HepG2 (cell line): Measurements from ENCODE around the gene FGFBP2. TPM values are rescaled to one million over a fixed set of nuclear protein-coding genes. Genes with fewer than 3 reads are reported as not detected.
"Not testable (repeated sequence)": the region's sequence is repeated elsewhere in the genome, so short reads cannot be mapped to it uniquely, and the experiment has no call there.

Source experiments
- ATAC-seq: fragments of 200-7000 bp; cut with Tn5 transposase; 3 replicates; pipeline ENCODE4 v1.9.1; 2020; ENCODE audit warnings: mild to moderate bottlenecking, moderate library complexity
- BruUV-seq: library from RNA; stranded (reverse); fragments of 400-500 nt; replicated peaks from 2 replicates; lab custom pipeline; 2021; lab: Mats Ljungman, UMichigan
- CTCF ChIA-PET: fragments of 300-600 bp; formaldehyde crosslinking; extraction: SDS; loops from one replicate; lab custom pipeline; 2021; ENCODE audit warnings: low total read pairs, inconsistent platforms, low intra/inter-chr PET ratio; lab: Yijun Ruan, JAX
- POLR2A ChIA-PET: fragments of 350-600 bp; sonication (Branson Sonifier 250); formaldehyde crosslinking; loops from one replicate; lab custom pipeline; 2020; ENCODE audit warnings: antibody characterized with exemption, inconsistent platforms; lab: Yijun Ruan, JAX
- DNase-seq: peaks from one replicate; pipeline ENCODE4 v3.0.0-alpha.2; 2015; ENCODE audit warnings: low spot score
- FAIRE-seq: peaks from 3 replicates; lab custom pipeline; 2011; peaks lifted over from hg19 to GRCh38; lab: Jason Lieb, UNC
- H2AFZ ChIP-seq: one replicate; pipeline ENCODE4 v1.6.1; 2011; ENCODE audit warnings: low read length, inconsistent platforms
- H3K27ac ChIP-seq: fragments of 300-600 bp; 3 replicates; pipeline ENCODE4 v1.8.0; 2011; ENCODE audit warnings: mixed run types, mild to moderate bottlenecking, mixed read lengths, low read length, inconsistent platforms; ENCODE audit not compliant: insufficient read depth; ENCODE audit errors: extremely low read length
- H3K27me3 ChIP-seq, 2 experiments: fragments of 200-600 bp in 1 of 2; 2 replicates in 1 of 2; 3 replicates in 1 of 2; pipeline versions ENCODE4 v1.6.0 to v1.8.0; 2011; ENCODE audit warnings: low read length in 2 of 2, mild to moderate bottlenecking in 2 of 2, moderate library complexity in 2 of 2, inconsistent platforms in 1 of 2; ENCODE audit not compliant: insufficient read depth in 2 of 2, control insufficient read depth in 1 of 2
- H3K36me3 ChIP-seq, 2 experiments: fragments of 200-600 bp in 1 of 2; replicated peaks in 1 of 2; 2 replicates in 1 of 2; 3 replicates in 1 of 2; pipeline versions ENCODE4 v1.5.1 to v1.8.0; 2011; ENCODE audit warnings: low read length in 2 of 2, inconsistent platforms in 1 of 2; ENCODE audit not compliant: insufficient read depth in 2 of 2, control insufficient read depth in 1 of 2
- H3K4me1 ChIP-seq: 2 replicates; pipeline ENCODE4 v1.5.1; 2012; ENCODE audit warnings: low read length, inconsistent platforms; ENCODE audit not compliant: insufficient read depth
- H3K4me2 ChIP-seq: 2 replicates; pipeline ENCODE4 v1.6.0; 2011; ENCODE audit warnings: low read depth, low read length, inconsistent platforms
- H3K4me3 ChIP-seq, 3 experiments: fragments of 200-600 bp in 1 of 3; sonication (generic), shearing (Covaris generic) in 1 of 3; replicated peaks in 1 of 3; 2 replicates each; pipeline ENCODE4 v1.5.1; 2011 to 2016; ENCODE audit warnings: low read length in 3 of 3, inconsistent platforms in 2 of 3, low read depth in 2 of 3, mild to moderate bottlenecking in 2 of 3, control low read depth in 1 of 3, mixed read lengths in 1 of 3; ENCODE audit not compliant: insufficient read depth in 1 of 3
- H3K79me2 ChIP-seq: one replicate; pipeline ENCODE4 v1.6.1; 2011; ENCODE audit warnings: low read length, inconsistent platforms; ENCODE audit not compliant: insufficient read depth
- H3K9ac ChIP-seq: 2 replicates; pipeline ENCODE4 v1.6.0; 2011; ENCODE audit warnings: mild to moderate bottlenecking, low read depth, low read length, inconsistent platforms; ENCODE audit not compliant: insufficient read depth
- H3K9me3 ChIP-seq: 2 replicates; pipeline ENCODE4 v1.5.1; 2012; ENCODE audit warnings: mild to moderate bottlenecking, low read length
- H4K20me1 ChIP-seq: 2 replicates; pipeline ENCODE4 v1.6.0; 2011; ENCODE audit warnings: inconsistent platforms, mild to moderate bottlenecking, low read length, moderate library complexity; ENCODE audit not compliant: insufficient read depth
- GRHL1 ChIP-seq: sonication (generic); formaldehyde crosslinking; conservative IDR thresholded peaks from 2 replicates; pipeline ENCODE4 v1.8.0; 2022; ENCODE audit warnings: missing genetic modification reagents
- MZF1 ChIP-seq: sonication (generic); formaldehyde crosslinking; IDR thresholded peaks from 2 replicates; pipeline ENCODE4 v1.8.1; 2023; ENCODE audit warnings: mild to moderate bottlenecking, missing genetic modification reagents, borderline replicate concordance
- NFE2L2 ChIP-seq: fragments of 150-350 bp; IDR thresholded peaks from 2 replicates; pipeline ENCODE4 v1.6.1; 2014; ENCODE audit warnings: low read length
- NFRKB ChIP-seq: fragments of 450-650 bp; IDR thresholded peaks from 2 replicates; pipeline ENCODE4 v1.6.1; 2017
- SKIL ChIP-seq: sonication (generic); formaldehyde crosslinking; IDR thresholded peaks from 2 replicates; pipeline ENCODE4 v1.8.0; 2022; ENCODE audit warnings: missing genetic modification reagents, mild to moderate bottlenecking, moderate library complexity, borderline replicate concordance
- TOPORS ChIP-seq: sonication (generic); formaldehyde crosslinking; IDR thresholded peaks from 2 replicates; pipeline ENCODE4 v1.8.0; 2023; ENCODE audit warnings: mild to moderate bottlenecking, missing genetic modification reagents
- ZNF761 ChIP-seq: sonication (generic); formaldehyde crosslinking; conservative IDR thresholded peaks from 2 replicates; pipeline ENCODE4 v1.4.0; 2020; ENCODE audit warnings: mild to moderate bottlenecking, missing genetic modification reagents
- ZSCAN22 ChIP-seq: sonication (generic); formaldehyde crosslinking; IDR thresholded peaks from 2 replicates; pipeline ENCODE4 v1.4.0; 2020; ENCODE audit warnings: mild to moderate bottlenecking, missing genetic modification reagents
- WGBS: methylation state at CpG from one replicate; pipeline ENCODE4 v1.1.6; 2017; ENCODE audit warnings: low lambda C conversion rate; 5-methylcytosine and 5-hydroxymethylcytosine counted together
- in situ Hi-C: cut with HindIII; loops from 2 replicates; pipeline ENCODE4 v1.10.0; 2017; ENCODE audit warnings: low pct_unique_long_range_greater_than_20kb; ENCODE audit not compliant: extremely low pct_ligation_motif_present
- intact Hi-C: fragments of 100-400 bp; cut with micrococcal nuclease; formaldehyde crosslinking; loops from one replicate; pipeline ENCODE4 v1.10.0; 2022; ENCODE audit not compliant: unreplicated experiment
- polyA plus RNA-seq, 8 experiments: library from polyadenylated mRNA; depleted of rRNA in 3 of 8; stranded (reverse) in 7 of 8; unstranded in 1 of 8; fragments of >200 nt; fragmentation: Illumina TruSeq in 4 of 8; extraction: Trizol in 4 of 8; gene quantifications; 2 replicates each; pipeline versions ENCODE4 v1.2.1 to v1.2.3, GENCODE V29; 2011 to 2016; ENCODE audit warnings: low read depth in 4 of 8, missing spikeins in 1 of 8, mixed read lengths in 1 of 8; ENCODE audit not compliant: insufficient read depth in 1 of 8
- total RNA-seq, 5 experiments: library from RNA; depleted of rRNA; stranded (reverse); fragments of >200 nt; fragmentation: Illumina TruSeq; extraction: Trizol; gene quantifications; 2 replicates each; pipeline ENCODE4 v1.2.3, GENCODE V29; 2016; ENCODE audit warnings: low read depth in 1 of 5

Gene FGFBP2
- total and polyA plus RNA-seq, 2 of the 13 experiments (the other 11 are each of a cell fraction or from before 2014, with no cell fraction given): not detected

GRCh38 chr4:15918484-15919129, 44.4 kb downstream of the FGFBP2 start:
- ATAC-seq (no peak), DNase-seq (no peak), FAIRE-seq (no peak)
- H3K4me1 ChIP-seq: no peaks in the 10 kb centered on the region
- H4K20me1 ChIP-seq: no peaks in the 10 kb centered on the region
- H3K36me3 ChIP-seq: no peaks in the 10 kb centered on the region
- no peaks in the 10 kb centered on the region for H3K9me3 ChIP-seq
- no TSS peak for BruUV-seq
- no peaks in the 10 kb centered on the region for H3K79me2 ChIP-seq
- H2AFZ ChIP-seq: no peak overlapping the region
- H3K4me3 ChIP-seq: no peak overlapping the region
- ChIA-PET CTCF (no interaction called here), POLR2A (no interaction called here)
- peaks cover 0 to 8% of the 10 kb centered on the region in 2 experiments; a peak in 2 of 5 replicates for H3K27me3 ChIP-seq
- in situ Hi-C loops: no loop called here
- intact Hi-C loops: no loop called here
- H3K4me2 ChIP-seq: no peak overlapping the region
- TF ChIP-seq TOPORS (no peak), SKIL (no peak), MZF1 (CRISPR knock-in tag) (no peak), ZSCAN22 (CRISPR knock-in tag) (no peak), NFE2L2 (no peak), NFRKB (no peak)
- H3K27ac ChIP-seq: no peak overlapping the region
- H3K9ac ChIP-seq: no peak overlapping the region
- WGBS: 37% methylated on average over 4 of the region's 4 CpGs

GRCh38 chr4:15917297-15917696, 45.7 kb downstream of the FGFBP2 start:
- 1% methylated on average over 2 of the region's 2 CpGs for WGBS
- H3K27me3 ChIP-seq: peaks cover 0 to 11% of the 10 kb centered on the region in 2 experiments; a peak in 2 of 5 replicates
- no peak overlapping the region for H3K4me2 ChIP-seq
- no peaks in the 10 kb centered on the region for H3K79me2 ChIP-seq
- ChIA-PET CTCF (no interaction called here), POLR2A (no interaction called here)
- BruUV-seq: no TSS peak
- intact Hi-C loops: no loop called here
- H3K4me1 ChIP-seq: no peaks in the 10 kb centered on the region
- FAIRE-seq: no peak
- ATAC-seq: no peak
- no peak for DNase-seq
- no peak overlapping the region for H3K4me3 ChIP-seq
- H3K27ac ChIP-seq: no peak overlapping the region
- H3K9ac ChIP-seq: no peak overlapping the region
- H2AFZ ChIP-seq: no peak overlapping the region
- no peak for TF ChIP-seq GRHL1 (CRISPR knock-in tag)
- TF ChIP-seq ZNF761: no peak
- H3K36me3 ChIP-seq: no peaks in the 10 kb centered on the region
- in situ Hi-C loops: no loop called here
- H4K20me1 ChIP-seq: no peaks in the 10 kb centered on the region
- no peaks in the 10 kb centered on the region for H3K9me3 ChIP-seq

- H3K4me1 ChIP-seq, FAIRE-seq, H3K4me2 ChIP-seq, in situ Hi-C loops, H3K27ac ChIP-seq, H3K9ac ChIP-seq, H3K9me3 ChIP-seq, intact Hi-C loops, DNase-seq, CTCF ChIA-PET, H3K4me3 ChIP-seq, H4K20me1 ChIP-seq, POLR2A ChIA-PET, H2AFZ ChIP-seq, H3K36me3 ChIP-seq, H3K79me2 ChIP-seq, ATAC-seq, BruUV-seq: not testable (repeated sequence)
- 2% methylated on average over 6 of the region's 9 CpGs for WGBS
- H3K27me3 ChIP-seq: peaks cover 0 to 11% of the 10 kb centered on the region in 2 experiments; a peak in 2 of 5 replicates
These were observed 46.6 kb downstream of the FGFBP2 start for GRCh38 chr4:15916358-15916757.
